ENCODE results near the gene IL1R1. TPM values are rescaled to one million over a fixed set of nuclear protein-coding genes. Genes with fewer than 3 reads are reported as not detected.

Gene IL1R1
- total RNA-seq, 4 donors from 2014 or later: 51.1 to 141 (median 70.9) TPM

- no peak overlapping the region for H3K27ac ChIP-seq
- no peak for ATAC-seq
- no peaks in the 10 kb centered on the region for H3K4me1 ChIP-seq
- H3K9me3 ChIP-seq: no peaks in the 10 kb centered on the region
- no CpG with 5 or more reads among the region's 5 CpGs for WGBS, 2 donors (ENCODE audit: low coverage in 1 of 2)
- no peak overlapping the region for H3K4me3 ChIP-seq
- no peaks in the 10 kb centered on the region for H3K36me3 ChIP-seq
- H3K27me3 ChIP-seq: no peaks in the 10 kb centered on the region
- no peak for TF ChIP-seq EP300 (IDR thresholded peaks at IDR 0.05)
- no peak for TF ChIP-seq POLR2A (IDR thresholded peaks at IDR 0.05)
- TF ChIP-seq POLR2AphosphoS5 (IDR thresholded peaks at IDR 0.05): no peak
- TF ChIP-seq CTCF (IDR thresholded peaks at IDR 0.05): no peak
Observed at GRCh38 chr2:102206666-102207341, 64.3 kb downstream of the IL1R1 start.

- Histone ChIP-seq H3K27ac (no peak overlapping the region), H3K4me3 (no peak overlapping the region), H3K4me1 (no peaks in the 10 kb centered on the region), H3K36me3 (no peaks in the 10 kb centered on the region), H3K27me3 (no peaks in the 10 kb centered on the region), H3K9me3 (no peaks in the 10 kb centered on the region)
- no peak for ATAC-seq
- TF ChIP-seq EP300 (IDR thresholded peaks at IDR 0.05) (no peak), CTCF (IDR thresholded peaks at IDR 0.05) (no peak), POLR2A (IDR thresholded peaks at IDR 0.05) (no peak)
Observed at GRCh38 chr2:102208774-102209173, 66.2 kb downstream of the IL1R1 start.

GRCh38 chr2:102209474-102209873, 66.9 kb downstream of the IL1R1 start:
- no peaks in the 10 kb centered on the region for H3K9me3 ChIP-seq
- H3K4me3 ChIP-seq: no peak overlapping the region
- no peaks in the 10 kb centered on the region for H3K4me1 ChIP-seq
- 17 to 41% methylated on average over 1 of the region's 1 CpG for WGBS, 2 donors (ENCODE audit: low coverage in 1 of 2)
- H3K27me3 ChIP-seq: no peaks in the 10 kb centered on the region
- H3K36me3 ChIP-seq: no peaks in the 10 kb centered on the region
- no peak for TF ChIP-seq POLR2A (IDR thresholded peaks at IDR 0.05)
- TF ChIP-seq CTCF (IDR thresholded peaks at IDR 0.05): no peak
- no peak for TF ChIP-seq EP300 (IDR thresholded peaks at IDR 0.05)
- no peak for TF ChIP-seq POLR2AphosphoS5 (IDR thresholded peaks at IDR 0.05)
- no peak for ATAC-seq
- no peak overlapping the region for H3K27ac ChIP-seq

- Histone ChIP-seq H3K27ac (no peak overlapping the region), H3K36me3 (no peaks in the 10 kb centered on the region), H3K27me3 (no peaks in the 10 kb centered on the region), H3K4me3 (no peak overlapping the region), H3K9me3 (peaks cover 0 to 40% (median 0%) of the 10 kb centered on the region in 3 donors), H3K4me1 (no peaks in the 10 kb centered on the region)
- no peak for ATAC-seq
- TF ChIP-seq EP300 (IDR thresholded peaks at IDR 0.05) (no peak), CTCF (IDR thresholded peaks at IDR 0.05) (no peak), POLR2A (IDR thresholded peaks at IDR 0.05) (no peak), POLR2AphosphoS5 (IDR thresholded peaks at IDR 0.05) (no peak)
Observed at GRCh38 chr2:102217032-102217431, 74.5 kb downstream of the IL1R1 start.
